Ovary (tissue), 9 donors: ENCODE results near the gene WWOX. TPM values are rescaled to one million over a fixed set of nuclear protein-coding genes. Genes with fewer than 3 reads are reported as not detected.

Experiments used
- DNase-seq, 5 donors: peaks; one replicate each; pipeline ENCODE4 v3.0.0-alpha.2; 2019 to 2020
- H3K27ac ChIP-seq, 2 donors: fragments of 200-600 bp; one replicate each; pipeline versions ENCODE4 v1.5.1 to v1.8.0; 2019 to 2022
- H3K27me3 ChIP-seq: fragments of 200-600 bp; one replicate; pipeline ENCODE4 v1.8.0; 2022
- H3K36me3 ChIP-seq: fragments of 200-600 bp; sonication (generic); one replicate; pipeline ENCODE4 v1.5.1; 2019
- H3K4me1 ChIP-seq: one replicate; pipeline ENCODE4 v1.8.1; 2013; ENCODE audit warnings: mild to moderate bottlenecking, moderate library complexity; ENCODE audit not compliant: insufficient read depth
- H3K4me3 ChIP-seq: fragments of 200-600 bp; sonication (generic); one replicate; pipeline ENCODE4 v1.5.1; 2017
- H3K9me3 ChIP-seq, 2 donors: fragments of 200-600 bp in 1 of 2; sonication (generic) in 1 of 2; one replicate each; pipeline versions ENCODE4 v1.5.1 to v1.8.1; 2013 to 2019; ENCODE audit warnings: mild to moderate bottlenecking in 1 of 2, moderate library complexity in 1 of 2
- EP300 ChIP-seq: sonication (generic); formaldehyde crosslinking; IDR thresholded peaks from one replicate; pipeline ENCODE4 v1.6.1; 2017; ENCODE audit warnings: antibody characterized with exemption
- POLR2A ChIP-seq: fragments of 450-650 bp; IDR thresholded peaks from one replicate; pipeline ENCODE4 v1.6.1; 2017; ENCODE audit warnings: antibody characterized with exemption, mild to moderate bottlenecking, moderate library complexity
- WGBS, 3 donors: extraction: QIAGEN DNeasy Blood & Tissue Kit in 1 of 3; methylation state at CpG; one replicate each; pipeline versions ENCODE4 v1.1.5 to v1.1.7; 2013 to 2017; 5-methylcytosine and 5-hydroxymethylcytosine counted together
- intact Hi-C, 4 donors: fragments of 100-400 bp; cut with DNase I; formaldehyde crosslinking; loops; one replicate each; pipeline versions ENCODE4 v1.11.0 to v1.15.1; 2022 to 2023
- polyA plus RNA-seq, 2 donors: library from polyadenylated mRNA; stranded (reverse); fragments of 200-250 nt in 1 of 2; fragments of 350-450 nt in 1 of 2; fragmentation: Illumina TruSeq in 1 of 2; extraction: RNeasy Lipid Tissue Mini Kit (QIAGEN cat#74804) in 1 of 2; gene quantifications; one replicate each; pipeline ENCODE4 v1.2.3, GENCODE V29; 2013 to 2014
- total RNA-seq, 7 donors: library from RNA; depleted of rRNA in 2 of 7; stranded (reverse); fragments of >200 nt in 2 of 7; fragmentation: NEBNext Ultra II Directional in 3 of 7; extraction: Animal tissue kit (Norgen Biotek cat#: 25700) in 3 of 7; gene quantifications; one replicate each; pipeline versions ENCODE4 v1.1.0 to v1.2.4, GENCODE V29; 2016 to 2023
- TF ChIP-seq, protein P1 (sequence below), 3 donors: fragments of 450-650 bp in 2 of 3; fragments of 200-600 bp in 1 of 3; IDR thresholded peaks; one replicate each; pipeline versions ENCODE4 v1.5.1 to v1.8.0; 2016 to 2022; ENCODE audit warnings: antibody characterized with exemption in 3 of 3, mild to moderate bottlenecking in 1 of 3
- donor health status: DM: no; HTN: no; CAD: no; lungs with moderate emphysema.
- donor health status: DM: no; HTN: no; CAD: no.
- donor health status: Bipolar disorder and iron deficiency.
- donor health status: DM: yes; HTN: yes; CAD: no.
- donor health status: DM: no; HTN: no; CAD: no.
- donor health status: DM: yes; HTN: yes; CAD: no.

WWOX gene
- total and polyA plus RNA-seq, 9 donors = 11.0 to 40.5 (median 25.2) TPM

DNA sequence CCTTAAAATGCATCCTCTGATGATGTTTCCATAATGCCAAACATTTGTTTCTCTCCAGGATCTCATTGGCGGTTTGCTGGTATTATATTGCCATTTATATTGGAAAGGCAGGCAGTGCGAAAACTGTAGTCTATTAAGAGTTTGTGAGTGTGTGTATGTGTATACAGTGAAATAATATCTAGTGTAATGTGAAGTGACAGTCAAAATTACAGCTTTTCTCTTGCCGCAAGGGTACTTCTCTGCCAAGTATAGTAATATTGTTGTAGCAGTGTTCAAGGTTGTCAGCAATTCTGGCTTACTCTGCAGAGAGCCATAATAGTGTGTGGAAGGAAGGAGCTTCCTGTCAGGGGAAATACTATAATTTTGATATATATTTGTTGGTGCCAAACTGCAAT is 178.6 kb downstream of the WWOX start:
- H3K36me3 ChIP-seq = no peaks in the 10 kb centered on the region
- no peaks in the 10 kb centered on the region for H3K27me3 ChIP-seq
- intact Hi-C loops = no loop called here
- H3K9me3 ChIP-seq = no peaks in the 10 kb centered on the region
- H3K4me1 ChIP-seq = peaks cover 2% of the 10 kb centered on the region
- H3K4me3 ChIP-seq = no peak overlapping the region
- no peak for DNase-seq
- WGBS, 3 donors = 77 to 85% (median 84%) methylated on average over 3 of the region's 3 CpGs
- H3K27ac ChIP-seq = no peak overlapping the region
- TF ChIP-seq POLR2A = no peak
- no peak for TF ChIP-seq EP300
- TF ChIP-seq, protein P1, sequence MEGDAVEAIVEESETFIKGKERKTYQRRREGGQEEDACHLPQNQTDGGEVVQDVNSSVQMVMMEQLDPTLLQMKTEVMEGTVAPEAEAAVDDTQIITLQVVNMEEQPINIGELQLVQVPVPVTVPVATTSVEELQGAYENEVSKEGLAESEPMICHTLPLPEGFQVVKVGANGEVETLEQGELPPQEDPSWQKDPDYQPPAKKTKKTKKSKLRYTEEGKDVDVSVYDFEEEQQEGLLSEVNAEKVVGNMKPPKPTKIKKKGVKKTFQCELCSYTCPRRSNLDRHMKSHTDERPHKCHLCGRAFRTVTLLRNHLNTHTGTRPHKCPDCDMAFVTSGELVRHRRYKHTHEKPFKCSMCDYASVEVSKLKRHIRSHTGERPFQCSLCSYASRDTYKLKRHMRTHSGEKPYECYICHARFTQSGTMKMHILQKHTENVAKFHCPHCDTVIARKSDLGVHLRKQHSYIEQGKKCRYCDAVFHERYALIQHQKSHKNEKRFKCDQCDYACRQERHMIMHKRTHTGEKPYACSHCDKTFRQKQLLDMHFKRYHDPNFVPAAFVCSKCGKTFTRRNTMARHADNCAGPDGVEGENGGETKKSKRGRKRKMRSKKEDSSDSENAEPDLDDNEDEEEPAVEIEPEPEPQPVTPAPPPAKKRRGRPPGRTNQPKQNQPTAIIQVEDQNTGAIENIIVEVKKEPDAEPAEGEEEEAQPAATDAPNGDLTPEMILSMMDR (IDR thresholded peaks at IDR 0.05) = no peak

DNA sequence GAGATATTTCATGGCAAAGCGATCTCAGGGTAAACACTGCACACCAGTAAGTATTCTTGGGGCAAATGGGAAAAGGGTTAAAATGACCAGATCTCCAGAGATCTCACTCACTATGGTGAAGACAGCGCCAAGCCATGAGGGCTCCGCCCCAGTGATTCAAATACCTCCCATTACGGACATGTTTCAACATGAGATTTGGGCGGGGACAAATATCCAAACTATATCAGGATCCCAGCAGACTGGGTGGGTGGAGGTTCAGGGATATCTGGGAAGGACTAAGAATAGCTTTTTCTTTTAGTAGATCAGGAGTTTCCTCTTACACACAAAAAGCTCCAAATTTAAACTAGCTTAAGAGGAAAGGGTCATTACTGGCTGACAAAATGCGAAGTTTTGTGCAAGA is 181.7 kb downstream of the WWOX start:
- TF ChIP-seq, protein P1 (IDR thresholded peaks at IDR 0.05) = no peak
- TF ChIP-seq EP300 (no peak), POLR2A (no peak)
- no peaks in the 10 kb centered on the region for H3K27me3 ChIP-seq
- intact Hi-C loops = no loop called here
- H3K36me3 ChIP-seq = no peaks in the 10 kb centered on the region
- WGBS, 3 donors = 70 to 76% (median 71%) methylated on average over 6 of the region's 6 CpGs
- no peak overlapping the region for H3K27ac ChIP-seq
- no peak overlapping the region for H3K4me3 ChIP-seq
- DNase-seq = no peak
- no peaks in the 10 kb centered on the region for H3K9me3 ChIP-seq
- peaks cover 2% of the 10 kb centered on the region for H3K4me1 ChIP-seq

- DNase-seq = no peak
- Histone ChIP-seq H3K9me3 (no peaks in the 10 kb centered on the region), H3K4me1 (no peaks in the 10 kb centered on the region), H3K27ac (no peak overlapping the region), H3K4me3 (no peak overlapping the region), H3K27me3 (no peaks in the 10 kb centered on the region), H3K36me3 (no peaks in the 10 kb centered on the region)
- WGBS, 3 donors = 85 to 93% (median 90%) methylated on average over 11 of the region's 11 CpGs
- TF ChIP-seq POLR2A = no peak
- TF ChIP-seq EP300 = no peak
- TF ChIP-seq, protein P1 (IDR thresholded peaks at IDR 0.05) = no peak
- intact Hi-C loops = no loop called here
Measured at GRCh38 chr16:78283548-78284251, 184.2 kb downstream of the WWOX start.

GRCh38 chr16:78284326-78284725 is 184.9 kb downstream of the WWOX start:
- intact Hi-C loops = no loop called here
- TF ChIP-seq EP300 (no peak), POLR2A (no peak)
- TF ChIP-seq, protein P1 (IDR thresholded peaks at IDR 0.05) = no peak
- H3K27ac ChIP-seq = no peak overlapping the region
- H3K9me3 ChIP-seq = no peaks in the 10 kb centered on the region
- no peaks in the 10 kb centered on the region for H3K36me3 ChIP-seq
- H3K4me3 ChIP-seq = no peak overlapping the region
- no peaks in the 10 kb centered on the region for H3K4me1 ChIP-seq
- no peak for DNase-seq
- no peaks in the 10 kb centered on the region for H3K27me3 ChIP-seq
- WGBS, 3 donors = 79 to 86% (median 84%) methylated on average over 1 of the region's 1 CpG
